ENCODE results near the gene CHAD.
A peak's percentile ranks its signal among the peaks of the same experiment; 100 is the strongest.
"Not testable (repeated sequence)": the region's sequence is repeated elsewhere in the genome, so short reads cannot be mapped to it uniquely, and the experiment has no call there.

Gene CHAD

DNA sequence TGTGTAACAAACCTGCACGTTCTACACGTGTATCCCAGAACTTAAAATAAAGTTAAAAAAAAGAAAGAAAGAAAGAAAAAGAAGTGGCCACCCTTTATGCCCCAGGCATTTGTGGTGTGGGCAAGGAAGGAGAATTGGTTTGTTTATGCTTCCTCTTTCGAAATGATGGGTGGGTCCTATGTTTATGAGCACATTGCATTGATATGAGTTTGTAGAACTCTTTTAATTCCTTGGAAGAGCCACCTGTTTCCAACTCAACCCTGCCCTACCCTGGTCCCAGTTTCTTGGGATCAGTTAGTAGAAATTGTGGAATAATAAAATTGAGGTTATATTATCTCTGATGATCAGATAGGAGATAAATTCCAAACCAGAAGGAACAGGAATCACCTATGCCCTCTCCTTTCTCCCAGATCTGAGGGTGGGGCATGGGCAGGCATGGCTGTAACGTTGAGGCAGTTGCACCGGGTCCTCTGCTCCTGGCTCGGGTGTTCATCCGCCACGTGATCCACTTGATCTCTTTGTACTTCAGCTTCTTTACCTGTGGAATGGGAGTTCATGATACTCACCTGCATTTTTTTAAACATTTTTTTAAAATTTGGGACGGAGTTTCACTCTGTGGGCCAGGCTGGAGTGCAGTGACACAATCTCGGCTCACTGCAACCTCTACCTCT, 15.9 kb downstream of the CHAD start:
- DNase-seq = peak; percentile 55

GRCh38 chr17:50451943-50452629, 16.6 kb downstream of the CHAD start:
- no peak for DNase-seq

DNA sequence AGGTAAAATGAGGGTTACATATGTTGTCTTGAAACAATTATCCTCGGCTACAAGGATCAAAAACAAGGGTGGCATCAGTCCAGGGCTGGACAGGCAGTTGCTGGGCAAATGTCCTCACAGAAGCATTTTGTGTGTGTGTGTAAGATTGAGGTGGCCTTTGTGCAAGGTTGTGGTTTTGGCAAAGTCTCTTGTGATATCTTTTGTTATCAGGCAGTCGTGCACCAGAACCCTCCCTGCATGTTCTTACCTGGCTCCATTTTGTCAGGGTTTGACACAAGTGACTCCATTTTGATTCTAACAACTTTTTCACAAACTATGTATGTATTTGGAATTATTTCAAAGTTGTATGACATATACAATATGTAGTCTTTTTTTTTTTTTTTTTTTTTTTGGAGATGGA, 20.0 kb downstream of the CHAD start:
- no peak for DNase-seq

GRCh38 chr17:50447870-50448595, 20.6 kb downstream of the CHAD start:
- no peak for DNase-seq

DNA sequence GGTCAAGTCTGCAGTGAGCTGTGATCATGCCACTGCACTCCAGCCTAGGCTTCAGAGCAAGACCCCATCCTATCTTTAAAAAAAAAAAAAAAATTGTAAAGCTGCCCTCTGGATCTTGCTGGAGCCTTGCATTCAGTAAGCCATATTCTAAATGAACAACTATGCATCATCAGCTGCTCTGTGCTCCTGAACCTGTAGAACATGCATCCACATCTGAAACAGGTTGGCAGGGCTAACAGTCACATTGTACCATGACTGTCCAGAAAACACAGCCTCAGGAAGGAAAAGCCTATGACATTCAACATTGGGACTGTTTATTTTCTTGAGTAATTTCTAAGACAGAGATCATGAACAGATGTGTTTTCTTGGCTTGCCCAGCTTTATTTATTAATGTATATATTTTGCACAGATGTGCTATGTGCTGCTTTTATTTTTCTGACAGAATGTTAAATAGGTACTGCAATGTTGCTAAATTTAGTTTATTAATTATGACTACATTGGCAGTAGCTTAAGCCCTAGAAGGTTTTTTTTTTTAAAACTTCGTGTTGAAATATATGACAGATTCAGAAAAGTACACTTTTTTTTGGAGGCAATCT, 22.9 kb downstream of the CHAD start:
- no peak for DNase-seq

DNA sequence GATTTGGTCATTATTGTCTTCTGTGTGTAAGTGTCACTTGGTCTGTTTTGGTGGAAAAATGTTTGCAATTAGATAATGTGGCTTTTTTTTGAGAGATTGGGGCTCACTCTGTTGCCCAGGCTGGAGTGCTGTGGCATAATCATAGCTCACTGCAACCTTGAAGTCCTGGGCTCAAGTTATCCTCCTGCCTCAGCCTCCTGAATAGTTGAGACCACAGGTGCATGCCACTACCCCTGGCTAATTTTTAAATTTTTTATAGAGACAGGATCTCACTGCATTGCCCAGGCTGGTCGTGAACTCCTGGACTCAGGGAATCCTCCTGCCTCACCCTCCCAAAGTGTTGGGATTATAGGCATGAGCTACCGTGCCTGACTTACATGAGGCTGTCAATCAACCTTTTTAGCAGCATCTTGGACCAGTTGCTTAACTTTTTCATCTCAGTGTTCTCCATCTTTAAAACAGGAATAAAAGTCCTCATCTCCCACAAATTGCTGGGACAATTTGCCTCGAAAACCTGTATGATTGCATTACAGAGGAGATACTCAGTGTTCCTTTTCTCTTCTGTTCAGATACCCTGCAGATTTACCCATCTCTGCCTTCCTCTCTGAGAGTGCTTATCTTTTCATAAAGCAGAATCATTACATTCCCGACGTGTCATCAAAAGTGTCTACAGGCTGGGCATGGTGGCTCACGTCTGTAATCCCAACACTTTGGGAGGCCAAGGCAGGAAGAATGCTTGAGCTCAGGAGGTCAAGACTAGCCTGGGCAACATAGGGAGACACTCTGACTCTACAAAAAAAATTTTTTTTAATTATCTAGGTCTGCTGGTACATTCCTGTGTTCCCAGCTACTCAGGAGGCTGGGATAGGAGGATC, 23.6 kb downstream of the CHAD start:
- DNase-seq = no peak

GRCh38 chr17:50443505-50443974, 25.1 kb downstream of the CHAD start:
- DNase-seq = peak; percentile 61

- no peak for DNase-seq
These were observed 27.5 kb downstream of the CHAD start for GRCh38 chr17:50440838-50441829.

DNA sequence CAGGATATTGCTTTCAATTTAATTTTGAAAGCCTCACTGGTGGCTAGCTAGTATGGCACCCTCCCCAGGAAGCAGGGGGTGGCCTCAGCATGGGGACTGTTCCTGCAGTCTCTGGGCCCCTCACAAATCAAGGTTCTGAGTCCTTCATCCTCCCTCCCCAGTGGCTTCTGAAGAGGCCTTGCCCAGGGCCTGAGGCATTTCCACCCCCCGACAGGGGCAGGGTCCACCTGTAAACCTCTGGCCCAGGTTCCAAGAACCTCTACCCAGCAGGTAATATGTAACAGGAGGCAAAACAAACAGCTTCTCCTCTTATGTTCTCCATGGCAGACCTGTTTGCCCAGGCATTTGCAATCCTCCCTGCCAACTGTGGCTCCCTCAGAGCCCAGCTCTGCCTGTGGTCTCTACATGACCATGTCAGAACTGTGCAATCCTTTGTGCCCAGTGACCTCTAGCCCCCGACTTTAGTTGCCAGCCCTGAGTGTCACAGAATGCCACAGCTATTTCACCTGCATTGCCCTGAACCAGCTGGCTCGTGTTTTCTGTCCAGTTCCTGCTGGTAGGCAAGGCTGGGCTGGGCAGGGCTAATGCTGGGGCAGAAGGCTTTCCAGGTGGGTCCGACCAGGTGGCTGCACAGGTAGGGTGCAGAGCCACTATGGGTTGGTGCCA, 28.4 kb downstream of the CHAD start:
- DNase-seq = no peak

- no peak for DNase-seq
These were observed 29.7 kb downstream of the CHAD start for GRCh38 chr17:50439008-50439407.

DNA sequence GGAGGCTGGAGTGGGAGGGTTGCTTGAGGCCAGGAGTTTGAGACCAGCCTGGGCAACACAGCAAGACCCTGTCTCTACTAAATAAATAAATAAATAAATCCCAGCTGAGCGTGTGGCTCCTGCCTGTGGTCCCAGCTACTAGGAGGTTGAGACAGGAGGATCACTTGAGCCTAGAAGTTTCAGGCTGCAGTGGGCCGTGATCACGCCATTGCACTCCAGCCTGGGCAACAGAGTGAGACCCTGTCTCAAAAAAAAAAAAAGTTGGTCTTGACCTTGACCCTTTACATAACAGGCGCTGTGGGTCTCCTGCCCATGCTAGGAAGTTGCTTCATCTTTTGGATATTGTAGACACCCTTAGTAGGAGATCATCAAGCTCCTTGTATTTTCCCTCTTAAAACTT, 31.3 kb downstream of the CHAD start:
- DNase-seq = no peak

DNA sequence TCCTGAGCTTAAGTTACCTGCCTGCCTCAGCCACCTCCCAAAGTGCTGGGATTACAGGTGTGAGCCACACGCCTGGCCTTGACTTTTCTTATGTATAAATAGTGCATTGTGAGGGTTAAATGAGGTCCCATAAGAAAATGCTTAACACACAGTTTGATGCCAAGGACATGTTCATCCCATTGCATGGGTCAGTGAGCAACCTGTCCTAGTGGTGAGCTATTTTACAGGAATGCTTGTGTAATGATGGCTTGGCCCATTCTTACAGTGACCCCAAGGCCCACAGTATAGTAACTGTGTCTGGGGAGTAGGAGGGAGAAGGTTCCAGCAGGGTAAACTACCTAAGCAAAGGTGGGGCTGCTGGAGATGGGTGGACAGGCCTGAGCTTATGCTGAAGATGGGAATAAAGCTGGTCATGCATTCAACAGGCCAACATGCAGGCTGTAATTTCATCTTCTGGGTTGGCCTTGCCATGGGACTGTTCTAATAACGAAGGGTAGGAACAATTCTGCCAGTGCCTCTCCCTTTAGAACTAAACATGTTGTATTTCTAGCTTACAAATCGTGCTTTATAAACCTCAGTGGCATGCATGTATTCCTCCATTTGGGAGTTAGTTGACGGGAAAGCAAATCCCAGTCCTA, 36.4 kb downstream of the CHAD start:
- no peak for DNase-seq

DNA sequence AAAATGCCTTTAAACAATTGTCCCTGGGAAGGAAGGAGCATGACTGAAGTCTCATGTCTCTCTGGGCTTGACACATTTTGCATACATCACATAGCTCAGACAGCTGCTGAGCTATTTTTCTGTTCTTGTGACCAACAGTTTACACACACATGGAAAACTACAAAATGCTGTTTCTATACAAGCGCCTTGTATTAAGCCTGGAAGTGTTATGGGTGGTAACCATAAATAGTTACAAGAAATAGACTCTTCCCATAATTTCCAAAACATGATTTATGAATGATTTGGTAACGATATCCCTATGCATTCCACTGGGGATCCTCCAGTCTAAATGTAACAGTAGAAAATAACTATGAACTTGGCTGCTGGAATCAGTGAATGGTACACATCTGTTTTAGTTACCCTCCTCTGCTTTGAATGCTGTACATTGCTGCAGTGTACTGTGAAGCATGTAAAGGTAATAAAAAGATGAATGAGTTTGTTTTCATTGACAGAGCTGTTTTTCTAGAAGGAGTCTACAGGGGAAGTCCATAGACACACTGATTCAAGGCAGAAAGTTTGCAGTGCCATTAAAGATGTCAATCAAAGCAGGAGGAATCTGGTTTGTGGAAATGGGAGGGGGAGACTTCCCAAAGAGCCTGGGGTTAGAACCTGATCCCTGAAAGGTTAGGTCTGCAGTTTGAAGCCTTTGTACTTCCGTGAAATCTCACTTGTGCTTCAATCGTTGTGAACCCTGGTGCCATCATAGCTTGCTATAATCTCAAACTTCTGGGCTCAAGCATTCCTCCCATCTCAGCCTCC, 37.7 kb downstream of the CHAD start:
- DNase-seq = no peak

DNA sequence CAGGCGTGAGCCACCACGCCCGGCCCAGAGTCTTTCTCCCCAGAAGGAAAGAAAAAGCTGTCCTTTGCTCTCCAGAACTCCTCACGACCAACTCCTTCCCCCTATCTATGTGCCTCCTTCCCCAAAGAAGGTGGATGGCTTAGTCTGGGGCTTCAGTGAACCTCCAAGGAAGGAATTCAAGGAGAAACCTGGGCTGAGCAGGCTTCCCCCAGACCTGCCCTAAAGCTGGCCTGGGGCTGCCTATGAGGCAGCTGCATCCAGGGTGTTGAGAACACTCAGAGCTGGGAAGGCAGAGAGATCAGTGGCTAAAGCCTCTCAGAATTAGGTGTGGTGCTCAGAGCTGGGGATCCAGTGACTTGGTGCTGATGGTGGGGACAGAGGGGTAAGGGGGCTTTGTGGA, 38.9 kb downstream of the CHAD start:
- DNase-seq = no peak

DNA sequence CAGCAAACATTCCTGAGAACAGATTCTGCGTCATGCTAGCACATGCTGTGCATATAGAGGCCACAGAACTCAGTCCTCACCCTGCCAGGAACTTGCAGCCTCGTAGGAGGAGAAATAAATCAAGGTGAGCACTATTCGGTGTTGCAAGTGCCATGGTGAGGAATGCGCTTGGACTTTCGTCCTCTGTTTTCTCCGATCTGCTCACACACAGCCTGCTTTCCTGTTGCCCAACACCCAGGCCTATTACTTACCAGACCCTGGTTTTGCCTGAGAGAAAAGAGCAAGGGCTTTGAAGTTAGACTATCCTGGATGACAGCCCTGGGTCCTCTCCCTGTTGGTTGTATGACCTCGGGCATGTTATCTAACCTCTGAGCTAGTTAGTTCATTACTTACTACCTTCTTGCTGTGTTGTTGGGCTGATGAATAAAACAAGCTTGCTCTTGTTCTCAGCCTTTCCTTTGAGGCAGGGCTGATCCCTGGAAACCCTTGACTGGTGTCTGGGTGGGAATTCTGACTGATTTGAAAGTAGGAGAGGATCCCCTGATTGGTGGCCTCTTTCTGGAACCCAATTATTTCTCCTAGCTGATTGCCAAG, 39.8 kb downstream of the CHAD start:
- DNase-seq = peak; percentile 22

GRCh38 chr17:50428126-50428525, 40.6 kb downstream of the CHAD start:
- DNase-seq = not testable (repeated sequence)

- no peak for DNase-seq
These were observed 41.6 kb downstream of the CHAD start for GRCh38 chr17:50426814-50427787.

DNA sequence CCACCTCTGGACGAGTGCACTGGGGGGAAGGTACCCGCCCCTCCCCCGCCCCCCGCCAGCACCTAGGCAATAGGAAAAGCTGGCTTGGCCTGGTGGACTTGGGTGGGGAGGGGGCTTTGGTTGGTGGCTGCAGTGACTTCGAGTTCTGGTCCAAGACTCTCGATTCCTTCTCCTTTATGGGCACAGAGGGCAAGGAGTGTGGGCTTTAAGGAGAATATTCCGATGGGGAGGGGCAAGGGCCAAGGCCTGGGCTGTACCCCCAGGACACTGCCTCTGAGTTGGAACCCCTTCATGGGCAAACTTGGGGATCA, 42.3 kb downstream of the CHAD start:
- no peak for DNase-seq
